Measurements from ENCODE around the gene SEMA5B.

Gene SEMA5B

GRCh38 chr3:123070510-123070909, 42.9 kb upstream of the SEMA5B start:
- peaks cover 5% of the 10 kb centered on the region for H4K20me1 ChIP-seq (ENCODE audit: insufficient read depth)
- no peak for TF ChIP-seq CTCF (conservative IDR thresholded peaks at IDR 0.05; ENCODE audit: low read depth, low read length)
- H3K79me2 ChIP-seq (ENCODE audit: insufficient read depth, low read depth): peaks cover 81% of the 10 kb centered on the region

GRCh38 chr3:123068601-123069381, 41.2 kb upstream of the SEMA5B start:
- no peak overlapping the region for H3K4me3 ChIP-seq (IDR thresholded peaks at IDR 0.05; ENCODE audit: insufficient read depth, low read depth, low read length)
- TF ChIP-seq CTCF (conservative IDR thresholded peaks at IDR 0.05; ENCODE audit: low read depth, low read length): no peak
- peaks cover 64% of the 10 kb centered on the region for H3K79me2 ChIP-seq (ENCODE audit: insufficient read depth, low read depth)
- peak overlapping the region; percentile 95; the same call in 1 of the 2 replicates for H3K9ac ChIP-seq
- no peak overlapping the region for H2AFZ ChIP-seq (ENCODE audit: low read depth)
- H4K20me1 ChIP-seq (ENCODE audit: insufficient read depth): no peaks in the 10 kb centered on the region; the same call in 1 of the 2 replicates
- peaks cover 32% of the 10 kb centered on the region for H3K4me1 ChIP-seq (ENCODE audit: low read depth, poor library complexity, severe bottlenecking)
- H3K27me3 ChIP-seq (ENCODE audit: insufficient read depth, low read depth): no peaks in the 10 kb centered on the region
- no peak overlapping the region for H3K27ac ChIP-seq
- peak overlapping the region; percentile 81 for H3K4me2 ChIP-seq
- no peaks in the 10 kb centered on the region for H3K36me3 ChIP-seq (ENCODE audit: insufficient read depth)

More at GRCh38 chr3:123070510-123070909, 42.9 kb upstream of the SEMA5B start:
- H3K9ac ChIP-seq: no peak overlapping the region
- H3K36me3 ChIP-seq (ENCODE audit: insufficient read depth): no peaks in the 10 kb centered on the region
- no peak overlapping the region for H3K27ac ChIP-seq
- H3K4me2 ChIP-seq: no peak overlapping the region
- H3K27me3 ChIP-seq (ENCODE audit: insufficient read depth, low read depth): no peaks in the 10 kb centered on the region
- no peak overlapping the region for H3K4me3 ChIP-seq (IDR thresholded peaks at IDR 0.05; ENCODE audit: insufficient read depth, low read depth, low read length)
- no peak overlapping the region for H2AFZ ChIP-seq (ENCODE audit: low read depth)
- H3K4me1 ChIP-seq (ENCODE audit: low read depth, poor library complexity, severe bottlenecking): peaks cover 32% of the 10 kb centered on the region

GRCh38 chr3:123067689-123068600, 40.4 kb upstream of the SEMA5B start:
- Histone ChIP-seq H3K4me1 (ENCODE audit: low read depth, poor library complexity, severe bottlenecking) (peaks cover 32% of the 10 kb centered on the region), H3K4me3 (IDR thresholded peaks at IDR 0.05; ENCODE audit: insufficient read depth, low read depth, low read length) (peak overlapping the region; percentile 96), H4K20me1 (ENCODE audit: insufficient read depth) (no peaks in the 10 kb centered on the region; the same call in 1 of the 2 replicates), H3K36me3 (ENCODE audit: insufficient read depth) (no peaks in the 10 kb centered on the region), H3K27ac (peak overlapping the region; percentile 50), H3K4me2 (peak overlapping the region; percentile 81), H3K79me2 (ENCODE audit: insufficient read depth, low read depth) (peaks cover 56% of the 10 kb centered on the region), H3K27me3 (ENCODE audit: insufficient read depth, low read depth) (no peaks in the 10 kb centered on the region), H2AFZ (ENCODE audit: low read depth) (peak overlapping the region; percentile 94), H3K9ac (peak overlapping the region; percentile 95)
- no peak for TF ChIP-seq CTCF (conservative IDR thresholded peaks at IDR 0.05; ENCODE audit: low read depth, low read length)

- H3K27me3 ChIP-seq (ENCODE audit: insufficient read depth, low read depth): no peaks in the 10 kb centered on the region
- H3K9ac ChIP-seq: peak within 1 kb of the TSS; percentile 95
- H3K4me2 ChIP-seq: peak within 1 kb of the TSS; percentile 81
- H3K27ac ChIP-seq: peak within 1 kb of the TSS; percentile 50
- peaks cover 47% of the 10 kb centered on the region for H3K79me2 ChIP-seq (ENCODE audit: insufficient read depth, low read depth)
- H4K20me1 ChIP-seq (ENCODE audit: insufficient read depth): no peaks in the 10 kb centered on the region
- peak within 1 kb of the TSS; percentile 96 for H3K4me3 ChIP-seq (IDR thresholded peaks at IDR 0.05; ENCODE audit: insufficient read depth, low read depth, low read length)
- no peak for TF ChIP-seq CTCF (conservative IDR thresholded peaks at IDR 0.05; ENCODE audit: low read depth, low read length)
- H2AFZ ChIP-seq (ENCODE audit: low read depth): peak within 1 kb of the TSS; percentile 94
- peaks cover 31% of the 10 kb centered on the region for H3K4me1 ChIP-seq (ENCODE audit: low read depth, poor library complexity, severe bottlenecking)
- H3K36me3 ChIP-seq (ENCODE audit: insufficient read depth): no peaks in the 10 kb centered on the region
These were observed 39.5 kb upstream of the SEMA5B start, which contains the start of gene PDIA5 for GRCh38 chr3:123066896-123067688. PDIA5 (plus strand) TSS chr3:123067025; CDS start chr3:123067165, 140 bp downstream.

Measured in KMS-11 (cell line).